Thyroid gland (tissue), 4 donors: Measurements from ENCODE around the gene SNAPC1.

Source experiments
- POLR2A ChIP-seq, 2 donors: fragments of 450-650 bp; IDR thresholded peaks; one replicate each; pipeline ENCODE4 v1.6.1; 2017; ENCODE audit warnings: antibody characterized with exemption in 2 of 2, mild to moderate bottlenecking in 2 of 2, moderate library complexity in 1 of 2
- TF ChIP-seq, protein P1 (sequence below), 6 experiments: fragments of 200-600 bp in 3 of 6; fragments of 450-650 bp in 3 of 6; sonication (generic) in 3 of 6; IDR thresholded peaks; one replicate each; pipeline ENCODE4 v1.5.1; 2016 to 2019; ENCODE audit warnings: antibody characterized with exemption in 6 of 6, mild to moderate bottlenecking in 2 of 6, inconsistent platforms in 1 of 6, moderate library complexity in 1 of 6

DNA sequence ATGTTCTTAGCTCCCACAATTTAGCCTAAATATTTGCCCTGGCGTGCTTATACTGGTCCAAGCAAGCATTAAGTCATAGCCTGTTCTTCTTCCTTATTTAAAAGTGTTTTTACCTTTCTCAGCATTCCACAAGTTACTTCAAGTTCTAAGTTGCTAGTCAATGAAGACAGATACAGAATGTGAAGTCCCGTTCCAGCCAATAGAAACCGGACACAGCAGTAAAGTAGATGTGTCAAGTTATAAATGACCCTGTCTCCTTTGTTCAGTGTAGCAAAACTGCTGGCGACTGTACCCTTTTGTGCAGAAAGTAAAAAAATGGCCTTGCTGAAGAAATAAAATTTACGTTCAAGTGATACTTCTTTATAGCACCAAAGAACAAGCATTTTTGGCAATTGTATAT, 3.9 kb downstream of the SNAPC1 start:
- TF ChIP-seq, protein P1, sequence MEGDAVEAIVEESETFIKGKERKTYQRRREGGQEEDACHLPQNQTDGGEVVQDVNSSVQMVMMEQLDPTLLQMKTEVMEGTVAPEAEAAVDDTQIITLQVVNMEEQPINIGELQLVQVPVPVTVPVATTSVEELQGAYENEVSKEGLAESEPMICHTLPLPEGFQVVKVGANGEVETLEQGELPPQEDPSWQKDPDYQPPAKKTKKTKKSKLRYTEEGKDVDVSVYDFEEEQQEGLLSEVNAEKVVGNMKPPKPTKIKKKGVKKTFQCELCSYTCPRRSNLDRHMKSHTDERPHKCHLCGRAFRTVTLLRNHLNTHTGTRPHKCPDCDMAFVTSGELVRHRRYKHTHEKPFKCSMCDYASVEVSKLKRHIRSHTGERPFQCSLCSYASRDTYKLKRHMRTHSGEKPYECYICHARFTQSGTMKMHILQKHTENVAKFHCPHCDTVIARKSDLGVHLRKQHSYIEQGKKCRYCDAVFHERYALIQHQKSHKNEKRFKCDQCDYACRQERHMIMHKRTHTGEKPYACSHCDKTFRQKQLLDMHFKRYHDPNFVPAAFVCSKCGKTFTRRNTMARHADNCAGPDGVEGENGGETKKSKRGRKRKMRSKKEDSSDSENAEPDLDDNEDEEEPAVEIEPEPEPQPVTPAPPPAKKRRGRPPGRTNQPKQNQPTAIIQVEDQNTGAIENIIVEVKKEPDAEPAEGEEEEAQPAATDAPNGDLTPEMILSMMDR (IDR thresholded peaks at IDR 0.05): no peak
- no peak for TF ChIP-seq POLR2A (IDR thresholded peaks at IDR 0.05)
